ENCODE data around the gene NOSIP.

NOSIP gene

GRCh38 chr19:49592486-49593232, 12.3 kb upstream of the NOSIP start:
- peak overlapping the region; percentile 63 for H3K14ac ChIP-seq (ENCODE audit: low read length)
- no peak overlapping the region for H4K91ac ChIP-seq (ENCODE audit: low read depth, low read length, poor library complexity)
- peak overlapping the region; percentile 99 for H3K23ac ChIP-seq (ENCODE audit: low read depth, low read length, poor library complexity)
- no peak overlapping the region for H2BK120ac ChIP-seq (ENCODE audit: low read depth, low read length)
- no peak for DNase-seq (ENCODE audit: low spot score)
- no peaks in the 10 kb centered on the region for H3K27me3 ChIP-seq (ENCODE audit: control insufficient read depth in 3 of 3, insufficient read depth in 3 of 3, low read depth in 1 of 3, low read length in 3 of 3)
- peak overlapping the region; percentile 97 for H3K9ac ChIP-seq (ENCODE audit: low read depth, low read length, poor library complexity)
- H4K8ac ChIP-seq (ENCODE audit: low read depth, low read length): no peak overlapping the region
- H2BK12ac ChIP-seq (ENCODE audit: low read length): no peak overlapping the region
- peak overlapping the region; percentile 92 for H2AK5ac ChIP-seq (ENCODE audit: low read depth, low read length)
- H3K79me1 ChIP-seq (ENCODE audit: low read depth, low read length): peaks cover 38% of the 10 kb centered on the region
- H3K18ac ChIP-seq (ENCODE audit: low read length): peak overlapping the region; percentile 97
- H2BK5ac ChIP-seq (ENCODE audit: low read length): peak overlapping the region; percentile 98
- H3K4ac ChIP-seq (ENCODE audit: low read length): no peak overlapping the region
- H3K4me3 ChIP-seq (ENCODE audit: low read length in 2 of 2): peak overlapping the region; percentile 98
- no peaks in the 10 kb centered on the region for H3K9me3 ChIP-seq (replicated peaks in 1 of 2; ENCODE audit: control insufficient read depth in 2 of 2, insufficient read depth in 1 of 2, low read depth in 1 of 2, low read length in 2 of 2)
- peak overlapping the region; percentile 58 for H2BK15ac ChIP-seq (ENCODE audit: low read length)
- peaks cover 8 to 12% of the 10 kb centered on the region in 2 donors for H3K4me1 ChIP-seq (ENCODE audit: control insufficient read depth in 2 of 2, insufficient read depth in 1 of 2, low read depth in 1 of 2, low read length in 2 of 2)
- no peak overlapping the region for H2AFZ ChIP-seq (ENCODE audit: low read length)
- H3K36me3 ChIP-seq (replicated peaks in 1 of 2; ENCODE audit: control insufficient read depth in 2 of 2, insufficient read depth in 2 of 2, low read length in 2 of 2): peaks cover 28 to 37% of the 10 kb centered on the region in 2 donors
- H3K4me2 ChIP-seq (ENCODE audit: insufficient read depth, low read length, poor library complexity, severe bottlenecking): peak overlapping the region; percentile 96
- WGBS, 2 donors (ENCODE audit: extremely low coverage in 2 of 2, insufficient read length in 2 of 2, insufficient replicate concordance in 1 of 2): no CpG with 5 or more reads among the region's 28 CpGs
- H3K27ac ChIP-seq (replicated peaks; ENCODE audit: low read length): peak overlapping the region; percentile 95

- Histone ChIP-seq H2AK5ac (ENCODE audit: low read depth, low read length) (peak overlapping the region; percentile 92), H2BK5ac (ENCODE audit: low read length) (peak overlapping the region; percentile 98), H3K27ac (replicated peaks; ENCODE audit: low read length) (peak overlapping the region; percentile 95), H4K91ac (ENCODE audit: low read depth, low read length, poor library complexity) (no peak overlapping the region), H3K4me2 (ENCODE audit: insufficient read depth, low read length, poor library complexity, severe bottlenecking) (peak overlapping the region; percentile 96), H2BK15ac (ENCODE audit: low read length) (peak overlapping the region; percentile 94), H3K27me3 (ENCODE audit: control insufficient read depth in 3 of 3, insufficient read depth in 3 of 3, low read depth in 1 of 3, low read length in 3 of 3) (no peaks in the 10 kb centered on the region), H3K9ac (ENCODE audit: low read depth, low read length, poor library complexity) (peak overlapping the region; percentile 97), H3K4me1 (ENCODE audit: control insufficient read depth in 2 of 2, insufficient read depth in 1 of 2, low read depth in 1 of 2, low read length in 2 of 2) (peaks cover 8 to 12% of the 10 kb centered on the region in 2 donors), H3K4ac (ENCODE audit: low read length) (peak overlapping the region; percentile 76), H3K79me1 (ENCODE audit: low read depth, low read length) (peaks cover 34% of the 10 kb centered on the region), H2BK120ac (ENCODE audit: low read depth, low read length) (peak overlapping the region; percentile 81), H4K8ac (ENCODE audit: low read depth, low read length) (no peak overlapping the region), H3K23ac (ENCODE audit: low read depth, low read length, poor library complexity) (peak overlapping the region; percentile 99), H2BK12ac (ENCODE audit: low read length) (peak overlapping the region; percentile 58), H3K14ac (ENCODE audit: low read length) (peak overlapping the region; percentile 63), H3K4me3 (ENCODE audit: low read length in 2 of 2) (peak overlapping the region; percentile 98), H3K9me3 (replicated peaks in 1 of 2; ENCODE audit: control insufficient read depth in 2 of 2, insufficient read depth in 1 of 2, low read depth in 1 of 2, low read length in 2 of 2) (no peaks in the 10 kb centered on the region), H3K18ac (ENCODE audit: low read length) (peak overlapping the region; percentile 97), H2AFZ (ENCODE audit: low read length) (peak overlapping the region; percentile 76), H3K36me3 (replicated peaks in 1 of 2; ENCODE audit: control insufficient read depth in 2 of 2, insufficient read depth in 2 of 2, low read length in 2 of 2) (peaks cover 23 to 30% of the 10 kb centered on the region in 2 donors)
- no peak for DNase-seq (ENCODE audit: low spot score)
- no CpG with 5 or more reads among the region's 51 CpGs for WGBS, 2 donors (ENCODE audit: extremely low coverage in 2 of 2, insufficient read length in 2 of 2, insufficient replicate concordance in 1 of 2)
Observed at GRCh38 chr19:49591731-49592485, 11.6 kb upstream of the NOSIP start.

GRCh38 chr19:49590971-49591730, 10.8 kb upstream of the NOSIP start, which contains the start of gene PRR12:
TSS of gene PRR12 (plus strand) at chr19:49591182. CDS start at chr19:49591655, 473 bp downstream.
- peak within 1 kb of the TSS; percentile 97 for H2BK12ac ChIP-seq (ENCODE audit: low read length)
- H3K23ac ChIP-seq (ENCODE audit: low read depth, low read length, poor library complexity): peak within 1 kb of the TSS; percentile 99
- peak within 1 kb of the TSS; percentile 95 for H3K27ac ChIP-seq (replicated peaks; ENCODE audit: low read length)
- peak within 1 kb of the TSS; percentile 98 for H3K4me3 ChIP-seq (ENCODE audit: low read length in 2 of 2)
- no peaks in the 10 kb centered on the region for H3K9me3 ChIP-seq (replicated peaks in 1 of 2; ENCODE audit: control insufficient read depth in 2 of 2, insufficient read depth in 1 of 2, low read depth in 1 of 2, low read length in 2 of 2)
- H2BK120ac ChIP-seq (ENCODE audit: low read depth, low read length): peak within 1 kb of the TSS; percentile 94
- peak within 1 kb of the TSS; percentile 80 for H2AFZ ChIP-seq (ENCODE audit: low read length)
- peak within 1 kb of the TSS; percentile 100 for H3K18ac ChIP-seq (ENCODE audit: low read length)
- H3K27me3 ChIP-seq (ENCODE audit: control insufficient read depth in 3 of 3, insufficient read depth in 3 of 3, low read depth in 1 of 3, low read length in 3 of 3): no peaks in the 10 kb centered on the region
- peak within 1 kb of the TSS; percentile 99 for H2BK5ac ChIP-seq (ENCODE audit: low read length)
- peak within 1 kb of the TSS; percentile 100 for H3K4me2 ChIP-seq (ENCODE audit: insufficient read depth, low read length, poor library complexity, severe bottlenecking)
- peaks cover 18 to 23% of the 10 kb centered on the region in 2 donors for H3K36me3 ChIP-seq (replicated peaks in 1 of 2; ENCODE audit: control insufficient read depth in 2 of 2, insufficient read depth in 2 of 2, low read length in 2 of 2)
- peak within 1 kb of the TSS; percentile 79 for H4K91ac ChIP-seq (ENCODE audit: low read depth, low read length, poor library complexity)
- H3K14ac ChIP-seq (ENCODE audit: low read length): peak within 1 kb of the TSS; percentile 100
- H3K79me1 ChIP-seq (ENCODE audit: low read depth, low read length): peaks cover 27% of the 10 kb centered on the region
- WGBS, 2 donors (ENCODE audit: extremely low coverage in 2 of 2, insufficient read length in 2 of 2, insufficient replicate concordance in 1 of 2): no CpG with 5 or more reads among the region's 66 CpGs
- H2BK15ac ChIP-seq (ENCODE audit: low read length): peak within 1 kb of the TSS; percentile 100
- peaks cover 8 to 12% of the 10 kb centered on the region in 2 donors for H3K4me1 ChIP-seq (ENCODE audit: control insufficient read depth in 2 of 2, insufficient read depth in 1 of 2, low read depth in 1 of 2, low read length in 2 of 2)
- H3K4ac ChIP-seq (ENCODE audit: low read length): peak within 1 kb of the TSS; percentile 76
- peak within 1 kb of the TSS; percentile 43 for H4K8ac ChIP-seq (ENCODE audit: low read depth, low read length)
- H3K9ac ChIP-seq (ENCODE audit: low read depth, low read length, poor library complexity): peak within 1 kb of the TSS; percentile 100
- peak within 1 kb of the TSS; percentile 100 for H2AK5ac ChIP-seq (ENCODE audit: low read depth, low read length)
- peak; percentile 73 for DNase-seq (ENCODE audit: low spot score)
